HG02973 (cell line): ENCODE data around the gene TUT4.

Source experiments
- ATAC-seq: cut with Tn5 transposase; IDR thresholded peaks from one replicate; pipeline ENCODE4 v1.9.1; 2021; ENCODE audit warnings: moderate library complexity; ENCODE audit not compliant: unreplicated experiment

Gene TUT4

GRCh38 chr1:52413410-52413989 is 139.4 kb downstream of the TUT4 start:
- ATAC-seq: no peak

GRCh38 chr1:52404975-52405338 is 147.9 kb downstream of the TUT4 start:
- no peak for ATAC-seq

GRCh38 chr1:52404116-52404974 is 148.5 kb downstream of the TUT4 start, which contains the start of the genes ORC1 and PRPF38A:
ORC1 (minus strand) TSS chr1:52404423; CDS start chr1:52402223, 2,200 bp downstream.
PRPF38A (plus strand) TSS chr1:52404602; CDS start chr1:52404750, 148 bp downstream.
- ATAC-seq: peak; percentile 92

- peak; percentile 32 for ATAC-seq
Observed at GRCh38 chr1:52403566-52404115, 149.3 kb downstream of the TUT4 start.

GRCh38 chr1:52402860-52403240 is 150.0 kb downstream of the TUT4 start:
- ATAC-seq: no peak

GRCh38 chr1:52400131-52400530 is 152.8 kb downstream of the TUT4 start:
- no peak for ATAC-seq

- no peak for ATAC-seq
Observed at GRCh38 chr1:52399629-52400028, 153.3 kb downstream of the TUT4 start.

- ATAC-seq: no peak
Observed at GRCh38 chr1:52393174-52393573, 159.7 kb downstream of the TUT4 start.

GRCh38 chr1:52386458-52386857 is 166.4 kb downstream of the TUT4 start:
- no peak for ATAC-seq

- no peak for ATAC-seq
Observed at GRCh38 chr1:52385376-52385775, 167.5 kb downstream of the TUT4 start.
